K562 (cell line): ENCODE measurements around the gene ZMYND8. TPM values are rescaled to one million over a fixed set of nuclear protein-coding genes. Genes with fewer than 3 reads are reported as not detected.

ENCODE experiments used
- AFF1 ChIP-seq, 2 experiments: fragments of 450-650 bp; IDR thresholded peaks; 2 replicates each; pipeline ENCODE4 v1.6.1; 2018; ENCODE audit warnings: mild to moderate bottlenecking in 2 of 2, low read depth in 1 of 2; ENCODE audit not compliant: partially characterized antibody in 2 of 2
- BDP1 ChIP-seq: IDR thresholded peaks from 3 replicates; pipeline ENCODE4 v1.6.1; 2011; ENCODE audit not compliant: insufficient read length, insufficient read depth
- NR2C2 ChIP-seq, 2 experiments: fragments of 200-800 bp in 1 of 2; sonication (Bioruptor generic) in 1 of 2; sonication (generic) in 1 of 2; formaldehyde crosslinking in 1 of 2; IDR thresholded peaks; 2 replicates each; pipeline versions ENCODE4 v1.6.1 to v1.8.0; 2016 to 2022; ENCODE audit warnings: mild to moderate bottlenecking in 1 of 2, missing compliant biosample characterization in 1 of 2, missing genetic modification characterization in 1 of 2, missing genetic modification reagents in 1 of 2
- RERE ChIP-seq: sonication (generic); formaldehyde crosslinking; IDR thresholded peaks from 2 replicates; pipeline ENCODE4 v1.8.0; 2023; ENCODE audit warnings: missing genetic modification reagents, mild to moderate bottlenecking, borderline replicate concordance
- TEAD1 ChIP-seq, 2 experiments: fragments of 450-650 bp in 1 of 2; sonication (generic) in 1 of 2; formaldehyde crosslinking; IDR thresholded peaks; 2 replicates each; pipeline versions ENCODE4 v1.4.0 to v1.8.0; 2020 to 2022; ENCODE audit warnings: mild to moderate bottlenecking in 2 of 2, missing genetic modification reagents in 1 of 2
- ZNF77 ChIP-seq: fragments of 250-450 bp; sonication (Bioruptor Pico); IDR thresholded peaks from 2 replicates; pipeline ENCODE4 v1.5.0; 2020
- polyA plus RNA-seq, 8 experiments: library from polyadenylated mRNA; depleted of rRNA in 4 of 8; stranded (reverse) in 5 of 8; unstranded in 3 of 8; fragments of >200 nt; fragmentation: Nextera tagmentation in 2 of 8; fragmentation: Illumina TruSeq in 1 of 8; extraction: Ambion mirVana in 2 of 8; extraction: Trizol in 1 of 8; gene quantifications; 2 replicates each; pipeline versions ENCODE4 v1.2.1 to v1.2.3, GENCODE V29; 2011 to 2014; ENCODE audit warnings: inconsistent platforms in 1 of 8, missing spikeins in 1 of 8
- total RNA-seq, 7 experiments: library from RNA; depleted of rRNA in 6 of 7; stranded (reverse); fragments of >200 nt in 6 of 7; fragmentation: Illumina TruSeq in 2 of 7; extraction: Trizol in 2 of 7; gene quantifications; 2 replicates each; pipeline versions ENCODE4 v1.2.1 to v1.2.3, GENCODE V29; 2011 to 2021; ENCODE audit warnings: low replicate concordance in 1 of 7

The ZMYND8 gene
- total and polyA plus RNA-seq, 9 of the 15 experiments (the other 6 are each of a cell fraction or from before 2014, with no cell fraction given): 31.8 to 148 (median 71.9) TPM

- TF ChIP-seq RERE (no peak), BDP1 (no peak), TEAD1 (CRISPR knock-in tag; IDR thresholded peaks at IDR 0.05) (0 out of 4 replicates have a peak, but pooled peaks of 1 of the 2 experiments have one; percentile 47), ZNF77 (CRISPR knock-in tag) (no peak), AFF1 (IDR thresholded peaks at IDR 0.05; ENCODE audit: low read depth in 1 of 2, partially characterized antibody in 2 of 2) (peak in 1 of 2 experiments; percentile 87), NR2C2 (CRISPR knock-in tag; IDR thresholded peaks at IDR 0.05) (no peak), NR2C2 (tag; IDR thresholded peaks at IDR 0.05) (peak; percentile 37; the same call in 1 of the 2 replicates)
These were observed 175.2 kb downstream of the ZMYND8 start (continued) for GRCh38 chr20:47181056-47181862.
